HL-60 (cell line): Measurements from ENCODE around the gene RAB28.
A peak's percentile ranks its signal among the peaks of the same experiment; 100 is the strongest.

Experiments
- DNase-seq, 2 experiments: peaks; one replicate each; pipeline ENCODE4 v3.0.0-alpha.2; 2010 to 2020; ENCODE audit warnings: low read depth in 1 of 2, low spot score in 1 of 2
- H3K27ac ChIP-seq: fragments of 250-450 bp; sonication (Bioruptor Pico); replicated peaks from 2 replicates; pipeline ENCODE4 v1.5.1; 2020; ENCODE audit warnings: mild to moderate bottlenecking, moderate library complexity
- H3K27me3 ChIP-seq: fragments of 250-450 bp; sonication (Bioruptor Pico); 2 replicates; pipeline ENCODE4 v1.5.1; 2021; ENCODE audit warnings: mild to moderate bottlenecking, moderate library complexity; ENCODE audit not compliant: insufficient read depth, poor library complexity, severe bottlenecking
- H3K4me3 ChIP-seq: replicated peaks from 2 replicates; pipeline ENCODE4 v1.5.1; 2011; ENCODE audit warnings: mild to moderate bottlenecking, control low read depth, low read length; ENCODE audit not compliant: insufficient read depth
- GABPA ChIP-seq: IDR thresholded peaks from 2 replicates; pipeline ENCODE4 v1.6.1; 2012; ENCODE audit warnings: low read depth
- POLR2AphosphoS5 ChIP-seq: IDR thresholded peaks from 2 replicates; pipeline ENCODE4 v1.6.1; 2012; ENCODE audit warnings: low read depth
- SPI1 ChIP-seq: IDR thresholded peaks from 2 replicates; pipeline ENCODE4 v1.6.1; 2012; ENCODE audit warnings: low read depth, mild to moderate bottlenecking, borderline replicate concordance
- TF ChIP-seq, protein P1 (sequence below): IDR thresholded peaks from 2 replicates; pipeline ENCODE4 v1.6.1; 2012; ENCODE audit warnings: low read depth; ENCODE audit not compliant: insufficient replicate concordance
- TF ChIP-seq, protein P2 (sequence below): IDR thresholded peaks from one replicate; pipeline ENCODE4 v1.5.1; 2011; ENCODE audit warnings: low read length, control low read depth, inconsistent platforms; ENCODE audit not compliant: insufficient read depth

Gene RAB28

DNA sequence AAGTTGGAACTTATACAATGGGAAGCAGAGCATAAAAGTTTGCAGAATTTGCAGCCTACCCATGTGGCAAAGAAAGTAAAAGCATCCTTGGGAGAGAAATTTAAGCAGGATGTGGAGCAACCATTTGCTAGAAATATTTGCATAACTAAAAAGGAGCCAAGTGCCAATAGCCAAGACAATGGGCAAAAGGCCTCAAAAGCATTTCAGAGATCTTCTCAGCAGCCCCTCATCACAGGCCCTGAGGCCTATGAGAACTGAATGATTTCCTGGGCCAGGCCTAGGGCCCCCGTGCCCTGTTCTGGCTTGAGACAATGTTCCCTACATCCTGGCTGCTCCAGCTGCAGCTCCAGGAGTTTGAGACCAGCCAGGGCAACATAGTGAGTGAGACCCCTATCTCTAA lies 25.3 kb upstream of the RAB28 start:
- Histone ChIP-seq H3K27ac (no peak overlapping the region), H3K27me3 (no peaks in the 10 kb centered on the region), H3K4me3 (no peak overlapping the region)
- no peak for DNase-seq
- TF ChIP-seq, protein P1, sequence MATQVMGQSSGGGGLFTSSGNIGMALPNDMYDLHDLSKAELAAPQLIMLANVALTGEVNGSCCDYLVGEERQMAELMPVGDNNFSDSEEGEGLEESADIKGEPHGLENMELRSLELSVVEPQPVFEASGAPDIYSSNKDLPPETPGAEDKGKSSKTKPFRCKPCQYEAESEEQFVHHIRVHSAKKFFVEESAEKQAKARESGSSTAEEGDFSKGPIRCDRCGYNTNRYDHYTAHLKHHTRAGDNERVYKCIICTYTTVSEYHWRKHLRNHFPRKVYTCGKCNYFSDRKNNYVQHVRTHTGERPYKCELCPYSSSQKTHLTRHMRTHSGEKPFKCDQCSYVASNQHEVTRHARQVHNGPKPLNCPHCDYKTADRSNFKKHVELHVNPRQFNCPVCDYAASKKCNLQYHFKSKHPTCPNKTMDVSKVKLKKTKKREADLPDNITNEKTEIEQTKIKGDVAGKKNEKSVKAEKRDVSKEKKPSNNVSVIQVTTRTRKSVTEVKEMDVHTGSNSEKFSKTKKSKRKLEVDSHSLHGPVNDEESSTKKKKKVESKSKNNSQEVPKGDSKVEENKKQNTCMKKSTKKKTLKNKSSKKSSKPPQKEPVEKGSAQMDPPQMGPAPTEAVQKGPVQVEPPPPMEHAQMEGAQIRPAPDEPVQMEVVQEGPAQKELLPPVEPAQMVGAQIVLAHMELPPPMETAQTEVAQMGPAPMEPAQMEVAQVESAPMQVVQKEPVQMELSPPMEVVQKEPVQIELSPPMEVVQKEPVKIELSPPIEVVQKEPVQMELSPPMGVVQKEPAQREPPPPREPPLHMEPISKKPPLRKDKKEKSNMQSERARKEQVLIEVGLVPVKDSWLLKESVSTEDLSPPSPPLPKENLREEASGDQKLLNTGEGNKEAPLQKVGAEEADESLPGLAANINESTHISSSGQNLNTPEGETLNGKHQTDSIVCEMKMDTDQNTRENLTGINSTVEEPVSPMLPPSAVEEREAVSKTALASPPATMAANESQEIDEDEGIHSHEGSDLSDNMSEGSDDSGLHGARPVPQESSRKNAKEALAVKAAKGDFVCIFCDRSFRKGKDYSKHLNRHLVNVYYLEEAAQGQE: no peak
- no peak for TF ChIP-seq GABPA
- TF ChIP-seq, protein P2, sequence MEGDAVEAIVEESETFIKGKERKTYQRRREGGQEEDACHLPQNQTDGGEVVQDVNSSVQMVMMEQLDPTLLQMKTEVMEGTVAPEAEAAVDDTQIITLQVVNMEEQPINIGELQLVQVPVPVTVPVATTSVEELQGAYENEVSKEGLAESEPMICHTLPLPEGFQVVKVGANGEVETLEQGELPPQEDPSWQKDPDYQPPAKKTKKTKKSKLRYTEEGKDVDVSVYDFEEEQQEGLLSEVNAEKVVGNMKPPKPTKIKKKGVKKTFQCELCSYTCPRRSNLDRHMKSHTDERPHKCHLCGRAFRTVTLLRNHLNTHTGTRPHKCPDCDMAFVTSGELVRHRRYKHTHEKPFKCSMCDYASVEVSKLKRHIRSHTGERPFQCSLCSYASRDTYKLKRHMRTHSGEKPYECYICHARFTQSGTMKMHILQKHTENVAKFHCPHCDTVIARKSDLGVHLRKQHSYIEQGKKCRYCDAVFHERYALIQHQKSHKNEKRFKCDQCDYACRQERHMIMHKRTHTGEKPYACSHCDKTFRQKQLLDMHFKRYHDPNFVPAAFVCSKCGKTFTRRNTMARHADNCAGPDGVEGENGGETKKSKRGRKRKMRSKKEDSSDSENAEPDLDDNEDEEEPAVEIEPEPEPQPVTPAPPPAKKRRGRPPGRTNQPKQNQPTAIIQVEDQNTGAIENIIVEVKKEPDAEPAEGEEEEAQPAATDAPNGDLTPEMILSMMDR: no peak

DNA sequence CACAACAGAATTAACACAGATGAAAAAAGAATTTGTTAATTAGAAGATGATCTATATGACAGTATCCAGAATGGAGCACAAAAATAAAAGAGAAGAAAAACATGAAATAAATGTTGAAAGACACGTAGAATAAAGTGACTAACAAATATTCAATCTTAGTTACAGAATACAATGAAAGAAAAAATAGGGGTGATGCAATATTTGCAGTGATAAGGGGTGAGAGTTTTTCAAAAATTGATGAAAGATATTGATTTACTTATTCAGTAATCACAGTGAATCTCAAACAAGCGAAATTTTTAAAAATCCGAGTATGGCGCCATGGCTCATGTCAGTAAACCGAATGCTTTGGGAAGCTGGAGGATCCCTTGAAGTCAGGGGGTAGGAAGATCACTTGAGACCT lies 20.2 kb upstream of the RAB28 start:
- Histone ChIP-seq H3K27me3 (no peaks in the 10 kb centered on the region), H3K27ac (no peak overlapping the region), H3K4me3 (no peak overlapping the region)
- DNase-seq: no peak
- TF ChIP-seq, protein P2: no peak
- TF ChIP-seq, protein P1: no peak
- TF ChIP-seq SPI1: no peak
- TF ChIP-seq POLR2AphosphoS5: no peak
- no peak for TF ChIP-seq GABPA

DNA sequence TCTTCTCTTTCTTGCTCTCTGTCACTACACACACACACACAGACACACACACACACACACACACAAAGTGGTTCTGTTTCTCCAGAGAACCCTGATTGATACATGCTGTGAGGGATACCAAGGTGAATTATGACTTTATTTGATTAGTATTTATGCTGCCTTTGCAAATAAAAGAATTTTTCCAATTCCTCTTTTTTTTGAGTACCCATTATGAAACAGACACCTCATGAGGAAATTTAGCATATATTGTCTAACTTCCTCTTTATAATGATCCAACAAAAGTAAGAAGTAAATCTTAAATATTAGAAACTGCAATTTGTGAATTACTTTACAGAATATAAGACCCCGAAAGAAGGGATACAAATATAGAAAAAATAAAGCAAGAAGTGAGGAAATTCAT lies 14.3 kb upstream of the RAB28 start:
- H3K27me3 ChIP-seq: no peaks in the 10 kb centered on the region
- no peak for DNase-seq
- TF ChIP-seq, protein P2: no peak
- TF ChIP-seq POLR2AphosphoS5: no peak
- TF ChIP-seq, protein P1: no peak
- TF ChIP-seq SPI1: peak; percentile 95
- TF ChIP-seq GABPA: no peak
- H3K27ac ChIP-seq: peak overlapping the region; percentile 54
- H3K4me3 ChIP-seq: no peak overlapping the region
